Measurements from ENCODE around the gene SAP30.

SAP30 gene

DNA sequence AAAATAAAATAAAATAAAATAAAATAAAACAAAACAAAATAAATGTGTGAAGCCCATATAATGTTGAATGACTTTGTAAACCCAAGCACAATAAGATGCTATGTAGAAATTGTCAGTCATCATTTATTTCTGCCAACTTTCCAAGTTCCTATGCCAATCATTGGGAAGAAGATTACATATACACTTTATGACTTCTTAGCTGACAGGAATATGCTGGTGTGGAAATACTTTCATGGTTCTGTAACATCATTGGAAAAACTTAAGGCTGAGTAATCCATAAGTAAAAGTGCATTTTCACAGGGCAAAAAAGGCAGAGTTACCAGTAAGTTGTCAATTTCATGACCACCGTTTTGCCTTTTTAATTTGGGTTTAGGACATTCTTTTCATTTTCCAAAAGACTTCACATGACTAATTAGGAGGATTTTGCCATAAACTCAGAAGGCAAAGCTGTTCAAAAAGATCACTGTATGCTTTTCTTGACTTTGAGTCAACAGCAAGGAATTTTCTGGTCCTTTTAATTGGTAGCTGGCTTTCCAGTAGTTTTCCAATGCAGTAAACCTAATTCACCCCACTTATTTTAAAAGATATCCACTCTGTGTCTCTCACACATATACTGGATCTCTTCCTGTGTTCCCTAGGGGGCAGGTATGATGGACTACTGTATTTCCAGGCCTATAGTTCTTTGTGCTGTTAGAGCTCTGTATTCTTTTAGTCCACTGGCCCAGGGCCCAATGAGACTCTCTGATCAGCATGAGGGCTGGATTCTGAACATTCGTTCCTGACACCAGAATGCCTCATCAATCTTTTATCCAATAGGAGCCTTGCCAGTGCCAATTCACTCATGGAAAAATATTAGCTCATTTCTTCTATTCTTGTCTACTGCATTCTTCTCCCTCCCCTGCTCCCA, 54.4 kb downstream of the SAP30 start:
- DNase-seq (ENCODE audit: low read depth), result peak; percentile 95
- H3K4me3 ChIP-seq (ENCODE audit: low read length), result no peak overlapping the region
- peak; percentile 13 for TF ChIP-seq CTCF (conservative IDR thresholded peaks at IDR 0.05; ENCODE audit: low read depth, low read length)

DNA sequence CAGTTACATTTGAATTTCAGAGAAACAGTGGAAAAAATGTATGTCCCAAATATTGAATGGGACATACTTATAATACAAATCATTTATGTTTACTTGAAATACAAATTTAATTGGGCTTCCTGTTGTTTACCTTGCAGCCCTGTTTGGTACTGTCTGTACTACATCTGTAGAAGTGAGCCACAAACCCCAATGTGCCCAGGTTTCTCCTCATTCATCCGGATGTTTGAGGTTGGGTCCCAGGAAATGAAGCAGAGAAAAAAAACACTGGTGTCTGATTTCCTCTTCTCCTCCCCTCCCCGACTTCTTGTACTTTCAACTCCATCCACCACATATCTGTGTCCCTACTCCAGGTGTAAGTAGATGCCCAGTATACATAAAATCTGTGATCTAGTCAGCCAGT, 55.3 kb downstream of the SAP30 start:
- H3K4me3 ChIP-seq (ENCODE audit: low read length), result no peak overlapping the region
- no peak for TF ChIP-seq CTCF (conservative IDR thresholded peaks at IDR 0.05; ENCODE audit: low read depth, low read length)
- DNase-seq (ENCODE audit: low read depth), result no peak

Measured in retinal pigment epithelial cell (primary cell).